NCI-H128 (cell line): Measurements from ENCODE around the gene ANTXR1.
"Not testable (repeated sequence)": the region's sequence is repeated elsewhere in the genome, so short reads cannot be mapped to it uniquely, and the experiment has no call there.

Experiments used
- DNase-seq: peaks from one replicate; lab custom pipeline; 2025; ENCODE audit not compliant: unreplicated experiment; lab: John Stamatoyannopoulos, UW

ANTXR1 gene

DNA sequence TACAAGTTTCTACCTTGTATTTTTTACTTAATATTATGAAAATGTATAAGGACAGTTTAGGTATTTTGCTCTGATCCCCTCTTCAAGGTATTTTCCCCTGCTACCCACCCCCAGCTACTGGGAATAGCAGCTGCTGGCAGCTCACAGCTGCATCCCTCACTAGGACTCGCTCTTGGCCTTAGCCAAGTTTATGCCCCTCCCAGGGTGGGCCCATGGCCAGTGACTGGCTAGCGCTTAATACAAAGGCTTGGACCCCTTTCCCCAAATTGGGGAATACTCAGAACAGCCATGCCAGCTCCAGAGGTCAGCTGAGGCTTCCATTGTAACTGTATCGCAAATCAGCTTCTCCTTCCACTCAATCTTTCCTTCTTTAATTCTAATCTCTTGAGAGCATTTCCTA, 242.8 kb downstream of the ANTXR1 start:
- DNase-seq = no peak

DNA sequence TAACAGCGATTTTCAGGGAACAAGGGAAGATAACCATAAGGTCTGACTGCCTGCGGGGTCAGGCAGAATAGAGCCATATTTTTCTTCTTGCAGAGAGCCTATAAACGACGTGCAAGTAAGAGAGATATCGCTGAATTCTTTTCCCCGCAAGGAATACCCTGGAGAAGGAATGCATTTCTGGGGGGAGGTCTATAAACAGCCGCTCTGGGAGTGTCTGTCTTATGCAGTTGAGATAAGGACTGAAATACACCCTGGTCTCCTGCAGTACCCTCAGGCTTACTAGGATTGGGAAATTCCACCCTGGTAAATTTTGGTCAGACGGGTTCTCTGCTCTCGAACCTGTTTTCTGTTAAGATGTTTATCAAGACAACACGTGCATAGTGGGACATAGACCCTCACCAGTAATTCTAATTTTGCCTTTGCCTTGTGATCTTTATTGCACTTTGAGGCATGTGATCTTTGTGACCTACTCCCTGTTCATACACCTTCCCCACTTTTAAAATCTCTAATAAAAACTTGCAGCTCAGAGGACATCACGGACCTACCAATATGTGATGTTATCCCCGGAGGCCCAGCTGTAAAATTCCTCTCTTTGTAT, 247.1 kb downstream of the ANTXR1 start:
- DNase-seq = not testable (repeated sequence)

DNA sequence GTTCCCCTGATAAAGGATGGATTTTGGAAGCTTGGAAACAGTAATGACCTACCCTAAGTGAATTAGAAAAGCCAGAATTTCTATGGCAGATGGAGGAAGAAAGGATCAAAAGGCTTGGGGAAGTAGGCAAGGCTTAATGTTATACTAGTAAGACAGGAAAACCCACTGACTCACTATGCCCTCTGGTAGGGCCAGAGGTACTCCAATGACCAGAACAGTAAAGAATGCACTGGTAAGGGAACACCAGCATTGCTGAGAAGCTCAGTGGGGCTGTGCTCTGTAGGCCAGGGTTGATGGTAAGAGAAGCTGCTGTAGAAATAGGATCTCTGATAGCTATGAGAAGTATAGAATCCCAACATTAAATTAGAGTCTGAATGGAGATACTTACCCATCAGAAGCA, 247.7 kb downstream of the ANTXR1 start:
- no peak for DNase-seq

DNA sequence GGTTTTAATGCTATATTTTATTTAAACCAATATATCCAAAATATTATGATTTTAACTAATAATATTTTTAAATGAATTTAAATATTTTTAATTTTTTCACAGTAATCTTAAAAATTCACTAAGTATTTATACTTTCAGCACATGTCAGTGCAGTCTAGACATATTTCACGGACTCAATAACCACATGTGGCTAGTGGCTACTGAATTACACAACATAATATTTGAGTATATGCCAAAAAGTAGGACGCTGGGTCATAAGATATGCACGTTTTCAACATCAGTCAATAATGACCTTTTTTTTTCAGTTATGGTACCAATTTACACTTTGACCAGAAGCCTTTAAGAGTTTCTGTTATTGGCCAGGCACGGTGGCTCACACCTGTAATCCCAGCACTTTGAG, 256.4 kb downstream of the ANTXR1 start:
- DNase-seq = no peak

DNA sequence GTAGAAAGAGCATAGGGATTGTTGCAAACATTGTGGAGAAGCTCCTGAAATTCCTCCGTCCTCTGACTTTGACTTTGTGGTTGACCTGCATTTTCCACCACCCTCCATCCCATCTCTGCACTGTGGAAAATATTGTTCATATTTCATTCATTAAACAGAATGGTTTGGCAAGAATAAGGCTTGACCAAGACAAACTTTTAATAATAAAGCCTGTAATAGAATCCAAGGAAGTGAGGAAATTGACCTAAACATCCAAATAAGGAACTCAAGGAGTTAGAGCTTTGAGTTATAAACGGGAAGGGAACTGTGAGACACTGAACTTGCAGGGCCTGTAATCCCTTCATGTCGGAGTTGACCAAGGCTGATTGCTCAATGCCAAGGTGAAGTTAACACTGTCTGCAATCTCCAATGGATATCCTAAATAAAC, 258.9 kb downstream of the ANTXR1 start:
- DNase-seq = no peak

DNA sequence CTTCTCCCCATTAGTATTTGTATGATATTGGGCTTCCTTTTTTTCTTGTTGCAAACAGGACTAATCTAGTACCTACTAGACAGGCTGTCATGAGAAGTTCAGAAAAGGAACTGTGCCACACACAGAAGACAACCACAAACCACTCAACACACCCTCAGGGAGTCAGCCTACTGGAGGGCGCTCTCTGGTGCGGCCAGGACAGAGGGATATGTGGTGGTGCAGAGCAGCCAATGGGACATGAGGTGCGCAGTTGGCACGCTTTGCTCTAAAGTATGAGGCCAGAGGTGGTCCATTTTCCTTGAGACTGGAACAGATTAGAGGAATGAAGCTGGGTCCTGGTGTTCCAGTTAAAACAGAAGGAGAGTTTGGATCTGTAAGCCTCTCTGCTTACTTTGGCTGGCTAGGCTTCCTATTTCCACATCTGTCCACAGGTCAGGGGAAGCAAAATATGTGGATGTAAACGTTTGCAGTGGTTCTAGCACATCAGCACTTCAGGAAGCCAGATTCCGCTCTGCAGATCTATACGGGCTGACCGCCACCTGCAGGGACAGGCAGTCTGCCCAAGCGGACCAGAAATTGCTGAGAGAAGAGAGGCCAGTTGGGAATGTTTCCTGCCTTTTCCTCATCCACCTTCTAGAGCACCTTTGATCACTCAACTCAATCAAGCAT, 260.0 kb downstream of the ANTXR1 start:
- no peak for DNase-seq

DNA sequence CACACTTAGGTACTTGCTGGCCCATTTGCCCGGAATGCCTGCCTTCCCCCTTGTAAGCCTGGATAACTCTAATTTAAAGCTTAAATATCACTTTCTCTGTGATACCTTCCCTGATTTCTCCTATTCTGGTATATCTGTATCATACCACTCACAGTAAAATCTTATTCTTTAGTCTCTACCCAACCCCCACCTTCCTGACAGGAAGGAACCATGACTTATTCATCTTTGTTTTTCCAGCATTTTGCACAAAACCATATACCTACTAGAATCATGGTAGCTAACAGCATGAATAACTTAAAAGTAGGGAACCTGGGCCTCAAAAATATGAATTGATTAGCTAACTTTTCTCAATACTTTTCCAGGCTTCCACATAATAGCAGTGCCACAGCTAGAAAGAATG, 262.5 kb downstream of the ANTXR1 start:
- DNase-seq = no peak

DNA sequence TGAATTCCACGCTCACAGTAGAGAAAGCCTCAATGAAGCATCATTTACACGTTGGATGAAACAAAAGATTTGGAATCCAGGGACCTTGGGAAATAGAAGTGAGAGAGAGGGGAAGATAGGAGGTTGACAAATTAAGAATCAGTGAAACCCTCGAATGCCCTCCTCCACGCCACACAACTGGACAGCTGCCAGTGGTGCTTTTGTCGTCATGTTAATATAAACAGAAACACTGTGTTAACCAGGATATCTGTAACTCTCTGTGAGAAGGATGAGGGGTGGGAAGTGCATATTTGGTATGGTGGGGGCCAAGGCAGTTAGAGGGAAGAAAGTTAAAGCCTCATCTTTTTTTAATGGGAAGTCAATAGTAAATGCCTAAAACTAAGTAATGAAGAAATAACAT, 265.4 kb downstream of the ANTXR1 start:
- DNase-seq = no peak

DNA sequence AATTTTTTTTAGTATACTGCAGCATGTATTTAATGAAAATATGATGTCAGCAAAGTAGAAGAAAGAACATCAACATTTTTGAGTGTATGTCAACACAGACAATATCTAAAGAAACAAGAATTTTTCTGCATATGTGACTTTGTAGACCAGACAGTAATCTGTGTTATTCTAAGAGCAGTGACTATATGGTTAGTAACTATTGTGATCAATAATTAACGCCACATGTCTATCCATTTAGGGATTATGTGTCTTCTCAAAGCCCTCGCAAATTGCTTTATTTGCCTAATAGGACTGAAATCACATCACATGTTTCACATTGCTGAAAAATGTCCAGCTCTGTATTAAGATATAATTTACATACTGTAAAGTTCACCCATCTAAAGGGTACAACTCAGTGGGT, 266.2 kb downstream of the ANTXR1 start:
- DNase-seq = no peak

DNA sequence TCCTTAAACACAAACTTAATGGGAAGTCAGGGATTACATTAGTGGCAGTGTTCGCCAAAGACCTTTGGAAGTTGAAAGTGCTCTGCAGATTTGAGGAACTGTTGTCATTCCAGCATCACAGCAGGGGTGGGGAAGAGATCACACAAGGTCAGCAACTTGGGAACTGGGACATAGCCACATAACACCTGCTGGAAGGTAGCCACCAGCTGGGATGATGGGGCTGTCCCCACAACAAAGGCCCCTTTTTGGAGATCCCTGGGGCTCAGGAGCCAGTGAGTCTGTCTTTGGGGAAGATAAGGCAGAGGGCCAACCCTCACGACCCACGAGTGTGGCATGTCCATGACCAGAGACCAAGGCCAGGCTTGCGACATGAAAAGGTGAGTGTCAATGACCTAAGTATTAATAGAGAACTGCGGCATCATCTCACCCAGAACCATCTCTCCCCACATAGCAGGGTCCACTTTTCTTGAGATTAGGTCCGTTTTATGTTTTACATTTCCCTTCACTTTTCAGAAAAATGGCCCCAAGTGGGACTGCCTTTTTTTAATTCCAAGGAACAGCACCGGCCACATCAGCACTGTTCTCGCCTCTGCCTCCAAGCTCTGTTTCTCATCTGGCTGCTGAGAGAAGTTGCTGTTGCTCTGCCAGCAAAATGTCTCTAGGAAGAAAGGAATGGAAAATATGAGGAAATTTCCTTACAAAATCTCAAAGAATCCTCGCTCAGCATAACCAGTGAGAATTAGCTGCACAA, 267.1 kb downstream of the ANTXR1 start:
- DNase-seq = no peak

DNA sequence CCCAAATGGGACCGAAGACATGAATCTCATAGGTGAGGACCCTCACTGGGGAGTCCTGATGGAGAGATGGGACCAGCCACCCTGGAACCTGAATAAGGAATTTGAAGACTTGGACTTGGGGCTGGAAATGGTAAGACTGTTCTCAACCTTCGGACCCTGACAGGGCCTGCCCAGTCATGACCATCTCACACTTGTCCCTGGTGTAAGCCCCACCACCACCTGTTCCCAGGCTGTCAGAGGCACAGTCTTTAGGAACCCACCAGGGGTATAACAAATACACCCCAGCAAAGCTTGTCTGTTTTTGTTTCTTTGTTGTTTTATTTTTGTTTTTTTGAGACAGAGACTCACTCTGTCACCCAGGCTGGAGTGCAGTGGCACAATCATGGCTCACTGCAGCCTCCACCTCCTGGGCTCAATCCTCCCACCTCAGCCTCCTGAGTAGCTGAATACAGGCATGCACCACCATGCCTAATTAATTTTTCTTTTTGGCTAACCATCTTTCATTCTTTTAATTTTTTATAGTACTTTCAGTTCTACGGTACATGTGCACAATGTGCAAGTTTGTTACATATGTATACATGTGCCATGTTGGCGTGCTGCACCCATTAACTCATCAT, 267.9 kb downstream of the ANTXR1 start:
- no peak for DNase-seq

DNA sequence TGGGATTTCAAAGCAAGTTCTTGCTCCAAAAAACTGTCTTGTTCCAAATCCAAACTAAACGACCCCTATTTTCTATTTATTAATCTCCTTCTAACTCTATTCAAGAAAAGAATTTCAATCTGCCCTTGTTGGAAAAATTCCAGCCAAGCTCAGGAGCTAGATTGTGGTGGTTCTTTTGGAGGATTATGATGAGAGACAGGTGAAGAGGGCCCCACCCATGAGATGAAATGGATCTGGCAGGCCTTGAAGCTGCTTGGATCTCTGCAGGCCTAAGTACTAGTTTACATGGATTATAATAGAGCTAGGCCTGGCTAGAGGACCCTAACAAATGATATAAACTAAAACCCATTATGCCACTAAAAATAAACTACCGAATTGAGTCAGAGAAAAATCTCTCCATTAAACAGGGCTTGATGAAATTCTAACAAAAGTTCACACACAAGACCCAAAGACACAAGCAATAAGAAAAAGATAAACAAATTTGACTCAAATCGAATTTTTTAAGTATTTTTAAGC, 272.5 kb downstream of the ANTXR1 start:
- no peak for DNase-seq

DNA sequence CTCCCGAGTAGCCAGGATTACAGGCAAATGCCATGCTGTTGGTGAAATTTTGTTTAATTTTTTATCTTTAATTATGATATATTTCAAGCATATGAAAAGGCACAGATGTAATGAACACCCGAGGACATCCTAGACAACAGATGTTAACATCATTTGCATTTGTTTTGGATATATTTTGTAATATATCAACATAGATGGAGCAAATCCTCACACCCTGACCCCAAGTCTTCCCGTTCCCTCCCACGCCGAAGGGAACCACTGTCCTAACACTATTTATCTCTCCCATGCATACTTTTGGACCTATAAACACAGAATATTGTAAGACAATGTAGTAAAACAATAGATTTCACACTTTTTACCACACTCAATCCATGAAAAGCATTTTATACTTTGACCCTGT, 274.6 kb downstream of the ANTXR1 start:
- DNase-seq = no peak

DNA sequence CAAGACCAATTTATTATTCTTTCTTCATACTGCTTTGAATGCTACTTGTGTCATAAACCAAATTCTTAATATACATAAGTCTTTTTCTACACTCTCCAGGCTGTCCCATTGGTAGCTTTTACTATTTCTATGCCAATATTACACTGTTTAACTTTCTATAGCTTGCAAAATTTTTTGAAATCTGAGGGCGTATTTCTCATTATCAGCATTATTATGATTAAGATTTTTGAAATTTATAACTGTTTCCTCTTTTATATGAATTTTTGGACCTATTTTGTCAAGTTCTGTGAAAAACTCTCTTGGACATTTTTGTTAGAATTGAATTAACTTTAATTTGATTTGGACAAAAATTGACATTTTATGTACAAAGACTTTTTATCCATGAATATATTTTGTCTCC, 275.4 kb downstream of the ANTXR1 start:
- no peak for DNase-seq

DNA sequence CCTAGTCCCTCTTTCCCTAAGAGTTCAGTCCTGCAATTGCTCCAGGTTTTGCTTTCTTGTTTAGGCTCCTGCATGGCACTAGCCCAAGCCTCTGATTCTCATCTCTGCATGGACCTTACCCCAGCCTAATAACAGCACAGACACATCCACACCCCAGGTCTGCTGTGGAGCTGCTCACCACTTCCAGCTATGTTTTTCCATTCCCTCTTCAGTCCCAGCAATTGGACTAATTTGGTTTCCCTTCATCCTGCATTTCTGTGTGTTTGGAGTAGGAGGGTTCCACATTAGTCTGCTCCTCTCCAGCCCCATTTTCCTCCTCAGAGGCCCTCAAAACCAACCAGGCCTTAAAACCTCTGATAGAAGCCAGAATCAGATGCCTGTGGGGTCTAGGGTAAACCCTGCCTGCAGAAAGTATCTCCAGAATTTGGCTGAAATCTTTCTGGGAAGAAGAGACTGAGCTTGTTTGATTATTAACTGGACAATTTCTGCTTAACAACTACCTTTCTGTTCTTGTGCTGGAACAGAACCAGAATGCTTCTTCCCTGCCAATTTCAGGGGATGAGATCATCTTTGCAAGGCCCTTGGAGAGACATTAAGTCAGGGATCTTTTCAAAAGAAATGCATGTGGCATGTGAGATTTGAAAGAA, 278.1 kb downstream of the ANTXR1 start:
- no peak for DNase-seq

DNA sequence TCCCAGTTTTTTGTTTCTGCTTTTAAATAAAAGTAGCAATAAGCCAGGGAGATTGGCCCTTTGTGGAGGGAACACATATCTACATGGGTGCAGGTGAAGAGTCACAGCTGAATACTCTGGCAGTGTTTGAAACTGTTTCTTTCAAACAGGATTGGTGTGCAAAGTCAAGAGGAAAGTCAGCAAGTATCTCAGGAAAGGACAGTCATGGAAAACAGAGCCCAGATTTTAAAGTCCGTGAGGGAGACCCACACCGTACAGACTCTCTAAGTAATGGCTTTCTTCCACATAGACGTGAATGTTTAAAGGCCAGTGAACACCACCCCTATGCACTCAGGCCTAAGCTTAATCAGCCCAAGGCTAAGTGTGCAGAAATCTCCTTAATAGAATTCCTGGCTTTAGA, 278.7 kb downstream of the ANTXR1 start:
- DNase-seq = no peak

DNA sequence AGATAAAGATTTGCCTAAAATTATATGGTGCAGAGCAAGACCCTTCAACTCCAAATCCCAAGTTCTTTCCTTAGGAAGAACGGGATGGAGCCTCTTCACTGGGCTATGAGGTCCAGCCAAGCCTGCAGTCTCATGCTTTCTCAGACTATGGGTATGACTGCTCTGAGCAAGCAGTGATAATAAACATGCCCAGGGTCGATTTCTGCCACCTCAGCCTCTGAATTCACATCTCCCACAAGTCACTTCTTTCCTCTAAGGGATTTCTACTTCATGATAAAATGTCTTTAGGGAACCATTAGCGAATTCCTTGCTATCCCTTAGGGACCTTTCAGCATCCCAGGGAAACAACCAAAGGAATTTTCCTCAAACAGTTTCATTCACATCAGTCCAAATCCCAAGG, 279.3 kb downstream of the ANTXR1 start:
- no peak for DNase-seq

DNA sequence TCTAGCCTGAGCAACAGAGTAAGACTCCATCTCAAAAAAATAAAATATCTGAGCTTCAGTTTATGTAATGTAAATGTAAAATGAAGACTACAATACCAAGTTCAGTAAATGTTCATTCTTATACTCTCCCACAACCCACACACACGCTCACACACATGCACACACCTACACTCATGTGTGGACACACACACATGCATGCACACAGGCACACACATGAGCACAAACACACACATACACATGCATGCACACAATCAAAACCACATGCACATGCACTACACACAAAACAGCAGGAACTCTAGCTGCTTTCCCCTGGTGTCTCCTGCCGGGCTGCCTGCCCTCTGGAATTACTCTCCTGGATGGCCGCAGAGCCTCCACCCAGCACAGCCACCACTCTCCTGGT, 283.4 kb downstream of the ANTXR1 start:
- DNase-seq = no peak

DNA sequence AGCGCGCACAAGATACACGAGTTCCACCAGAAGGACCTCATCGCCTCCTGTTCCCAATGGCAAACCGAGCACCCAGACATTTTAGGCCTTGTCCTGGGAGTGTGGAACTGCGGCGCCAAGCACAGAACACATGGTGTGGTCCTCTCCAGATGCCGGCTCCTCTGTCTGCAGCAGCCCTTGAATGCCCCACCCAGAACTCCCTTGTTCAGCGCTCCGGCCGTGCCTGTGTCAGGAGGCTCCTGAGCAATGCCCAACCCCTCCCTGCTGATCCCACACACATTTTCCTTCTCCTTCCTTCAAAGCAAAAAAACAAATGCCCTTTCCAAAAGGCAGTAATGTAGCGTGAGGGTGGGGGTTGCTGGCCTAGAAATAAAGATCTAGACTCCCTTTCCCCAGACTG, 284.2 kb downstream of the ANTXR1 start:
- no peak for DNase-seq

DNA sequence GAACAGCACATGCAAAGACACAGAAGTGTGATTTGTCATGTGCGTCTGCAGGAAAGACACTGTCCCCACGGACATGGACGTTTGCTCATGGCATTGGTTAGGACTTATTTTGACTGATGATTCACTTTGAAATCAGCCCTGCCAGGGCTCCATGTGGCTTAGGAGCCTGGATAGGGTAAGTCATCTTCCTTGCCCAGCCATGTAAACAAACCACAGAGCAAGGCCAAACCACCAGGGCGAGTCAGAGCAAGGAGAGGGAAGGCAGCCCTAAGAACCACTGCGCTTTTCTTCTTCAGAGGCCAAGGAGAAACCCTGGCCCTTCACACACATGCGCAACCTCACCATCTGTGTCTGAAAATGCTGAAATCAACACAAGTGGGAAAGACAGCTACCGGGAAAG, 285.3 kb downstream of the ANTXR1 start:
- no peak for DNase-seq

DNA sequence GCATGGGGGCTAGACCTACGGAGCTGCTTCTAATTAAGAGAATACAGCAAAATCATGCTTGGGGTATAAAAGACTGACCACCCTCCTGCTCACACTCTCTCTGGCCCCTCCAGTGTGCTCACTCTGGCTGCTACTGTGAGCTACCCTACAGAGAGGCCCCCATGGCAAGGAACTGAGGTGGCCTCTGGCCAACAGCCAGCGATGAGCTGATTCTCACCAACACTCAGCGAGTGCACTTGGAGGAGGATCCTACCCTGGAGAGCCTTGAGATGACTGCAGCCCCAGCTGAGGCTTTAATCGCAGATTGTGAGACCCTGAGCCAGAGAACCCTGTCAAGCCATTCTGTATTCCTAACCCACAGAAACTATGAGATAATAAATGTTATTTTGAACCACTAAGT, 285.9 kb downstream of the ANTXR1 start:
- no peak for DNase-seq
